ENCODE results near the gene OR51B4.
"Not testable (repeated sequence)": the region's sequence is repeated elsewhere in the genome, so short reads cannot be mapped to it uniquely, and the experiment has no call there.

The OR51B4 gene

GRCh38 chr11:5301846-5302245, at the start of gene OR51B4:
OR51B4 (minus strand) TSS chr11:5301946; CDS start chr11:5301946, 0 bp downstream.
- in situ Hi-C loops (cut with HindIII; ENCODE audit: low sequenced_read_pairs), result no loop called here

- in situ Hi-C loops (cut with HindIII; ENCODE audit: low sequenced_read_pairs), result no loop called here
Observed at GRCh38 chr11:5351208-5351607, 49.5 kb upstream of the OR51B4 start, which contains the start of gene OR51B6. OR51B6 (plus strand) TSS chr11:5351508; CDS start chr11:5351508, 0 bp downstream.

DNA sequence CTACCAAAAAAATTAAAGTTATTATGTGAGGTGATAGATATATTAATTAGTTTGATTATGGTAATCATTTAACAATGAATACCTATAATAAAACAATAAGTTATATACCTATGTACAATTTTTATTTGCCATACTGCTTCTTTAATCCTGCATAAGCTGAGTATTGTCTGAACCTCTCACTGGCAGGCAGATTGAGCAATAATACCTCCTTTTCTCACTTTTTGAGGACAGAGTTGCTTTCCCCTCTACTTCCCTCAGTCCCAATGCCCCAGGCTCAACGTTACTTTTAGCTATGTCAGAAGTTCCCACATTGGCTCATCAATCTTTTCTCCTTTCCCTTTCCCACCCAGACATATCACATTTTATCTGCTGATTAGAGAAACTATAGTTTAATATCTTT, 47.8 kb upstream of the OR51B4 start:
- in situ Hi-C loops (cut with HindIII; ENCODE audit: low sequenced_read_pairs), result no loop called here

GRCh38 chr11:5348551-5349194, 46.9 kb upstream of the OR51B4 start:
- in situ Hi-C loops (cut with HindIII; ENCODE audit: low sequenced_read_pairs), result no loop called here

DNA sequence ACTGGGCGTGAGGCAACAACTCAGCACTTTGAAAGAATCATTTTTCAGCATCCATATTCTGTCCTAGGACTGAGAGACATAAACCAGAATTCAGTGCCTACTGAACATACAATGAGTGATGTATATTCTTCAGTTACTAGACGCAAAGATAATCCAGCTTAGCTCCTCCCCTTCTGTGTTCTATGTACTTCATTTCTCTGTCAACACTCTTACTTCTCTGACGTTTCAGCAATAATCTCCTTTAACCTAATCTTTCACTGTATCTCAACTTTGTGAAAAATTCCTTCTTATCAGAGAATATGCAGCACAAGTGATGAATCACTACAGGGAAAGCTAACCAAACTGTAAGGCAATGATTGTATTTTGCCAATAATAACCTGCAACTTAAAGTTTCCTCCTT, 44.1 kb upstream of the OR51B4 start:
- in situ Hi-C loops (cut with HindIII; ENCODE audit: low sequenced_read_pairs), result no loop called here

- in situ Hi-C loops (cut with HindIII; ENCODE audit: low sequenced_read_pairs), result no loop called here
Observed at GRCh38 chr11:5343474-5344335, 42.0 kb upstream of the OR51B4 start, which contains the start of gene OR51B5. OR51B5 (minus strand) TSS chr11:5343524; CDS start chr11:5343524, 0 bp downstream.

DNA sequence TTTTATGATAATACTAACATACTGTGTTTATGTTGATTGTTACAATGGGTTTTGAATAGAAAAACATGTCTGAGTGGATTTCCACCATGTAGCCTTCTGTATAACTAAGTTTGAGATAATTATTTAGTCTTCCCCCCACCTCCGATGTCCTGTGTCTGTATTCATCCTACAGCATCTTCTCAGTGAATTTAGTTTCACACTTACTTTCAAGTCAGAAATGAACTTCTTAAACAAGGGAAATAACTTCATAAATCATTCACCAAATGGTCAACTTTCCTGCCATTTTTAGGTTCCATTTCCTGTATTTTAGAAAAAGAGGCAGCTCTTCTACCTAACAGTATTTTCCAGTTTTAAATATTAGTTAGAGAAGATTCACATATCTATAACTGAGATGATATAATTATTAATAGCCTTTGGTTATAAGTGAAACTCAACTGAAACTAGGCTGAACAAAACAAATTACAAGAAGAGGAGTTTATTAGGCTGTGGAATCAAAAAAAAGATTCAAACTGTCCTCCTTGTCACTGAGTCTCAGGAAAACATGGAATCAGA, 38.1 kb upstream of the OR51B4 start:
- in situ Hi-C loops (cut with HindIII; ENCODE audit: low sequenced_read_pairs), result no loop called here

GRCh38 chr11:5337253-5337652, 35.5 kb upstream of the OR51B4 start:
- in situ Hi-C loops (cut with HindIII; ENCODE audit: low sequenced_read_pairs), result not testable (repeated sequence)

GRCh38 chr11:5336331-5336730, 34.6 kb upstream of the OR51B4 start:
- in situ Hi-C loops (cut with HindIII; ENCODE audit: low sequenced_read_pairs), result no loop called here

DNA sequence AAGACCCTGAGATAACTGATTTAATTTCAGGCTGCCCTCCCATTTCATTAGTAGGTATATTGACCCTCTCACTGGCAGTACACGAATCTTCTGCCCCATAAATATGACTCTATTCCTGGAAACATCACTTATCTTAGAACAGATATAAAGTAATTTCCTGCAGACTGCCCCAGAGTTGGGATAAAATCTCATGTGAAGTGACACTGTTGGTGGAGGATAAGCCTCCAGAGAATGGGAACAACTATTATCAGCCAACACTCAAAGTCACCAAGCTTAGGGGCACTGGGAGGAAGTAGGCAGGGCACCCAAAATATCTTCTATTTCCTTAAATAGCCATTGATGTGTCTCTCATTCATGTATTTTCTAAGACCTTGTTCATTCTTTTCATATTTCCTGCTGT, 33.4 kb upstream of the OR51B4 start:
- in situ Hi-C loops (cut with HindIII; ENCODE audit: low sequenced_read_pairs), result no loop called here

DNA sequence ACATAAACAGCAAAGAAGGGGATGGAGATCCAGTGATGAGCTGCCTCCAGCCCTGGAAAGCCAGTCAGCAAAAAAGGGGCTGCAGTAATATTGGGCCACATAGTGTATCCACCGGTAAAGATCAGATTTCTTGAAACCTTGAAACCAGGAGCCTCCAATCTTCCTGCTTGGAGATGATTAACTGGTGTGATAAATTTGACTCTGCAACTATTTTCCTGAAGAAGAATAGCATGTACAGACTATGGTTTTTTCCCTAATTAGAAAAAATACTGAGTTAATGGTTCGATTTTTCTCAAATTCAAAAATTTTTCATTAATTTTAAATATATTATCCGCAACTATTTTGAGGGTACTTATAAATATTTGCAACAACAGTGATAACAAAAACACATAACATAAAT, 22.5 kb upstream of the OR51B4 start, which contains the start of gene OR51B2:
OR51B2 (minus strand) TSS at position 101 of the 400 bp plus-strand sequence; CDS start at position 101, 0 bp downstream.
- in situ Hi-C loops (cut with HindIII; ENCODE audit: low sequenced_read_pairs), result no loop called here

DNA sequence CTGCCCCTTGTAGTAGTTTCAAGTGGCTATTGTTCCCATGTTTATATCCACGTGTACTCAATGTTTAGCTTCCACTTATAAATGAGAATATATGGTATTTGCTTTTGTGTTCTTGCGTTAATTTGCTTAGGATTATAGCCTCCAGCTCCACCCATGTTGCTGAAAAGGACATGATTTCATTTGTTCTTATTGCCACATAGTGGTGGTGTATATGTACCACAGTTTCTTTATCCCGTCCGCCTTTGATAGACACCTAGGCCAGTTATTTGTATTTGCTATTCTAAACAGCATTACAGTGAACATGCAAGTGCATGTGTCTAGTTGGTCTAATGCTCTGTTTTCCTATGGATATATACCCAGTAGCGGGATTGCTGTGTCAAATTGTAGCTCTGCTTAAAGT, 15.5 kb upstream of the OR51B4 start:
- in situ Hi-C loops (cut with HindIII; ENCODE audit: low sequenced_read_pairs), result no loop called here

- in situ Hi-C loops (cut with HindIII; ENCODE audit: low sequenced_read_pairs), result not testable (repeated sequence)
Observed at GRCh38 chr11:5313326-5314023, 11.7 kb upstream of the OR51B4 start.

DNA sequence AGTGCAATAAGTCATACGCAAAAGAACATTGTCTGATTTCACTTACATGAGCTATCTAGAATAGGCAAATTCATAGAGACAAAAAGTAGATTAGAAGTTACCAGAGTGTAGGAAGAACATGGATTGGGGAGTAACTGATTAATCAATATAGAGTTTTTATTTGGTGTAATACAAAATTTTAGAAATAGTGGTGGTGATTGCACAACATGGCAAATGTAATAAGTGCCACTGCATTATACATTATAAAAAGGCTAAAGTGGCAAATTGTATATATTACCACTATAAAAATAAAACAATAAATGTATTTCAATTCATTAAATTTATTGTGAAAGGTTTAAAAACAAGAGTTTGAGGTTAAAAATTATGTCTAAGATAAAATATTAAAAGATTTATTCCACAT, 8.7 kb upstream of the OR51B4 start:
- in situ Hi-C loops (cut with HindIII; ENCODE audit: low sequenced_read_pairs), result no loop called here

DNA sequence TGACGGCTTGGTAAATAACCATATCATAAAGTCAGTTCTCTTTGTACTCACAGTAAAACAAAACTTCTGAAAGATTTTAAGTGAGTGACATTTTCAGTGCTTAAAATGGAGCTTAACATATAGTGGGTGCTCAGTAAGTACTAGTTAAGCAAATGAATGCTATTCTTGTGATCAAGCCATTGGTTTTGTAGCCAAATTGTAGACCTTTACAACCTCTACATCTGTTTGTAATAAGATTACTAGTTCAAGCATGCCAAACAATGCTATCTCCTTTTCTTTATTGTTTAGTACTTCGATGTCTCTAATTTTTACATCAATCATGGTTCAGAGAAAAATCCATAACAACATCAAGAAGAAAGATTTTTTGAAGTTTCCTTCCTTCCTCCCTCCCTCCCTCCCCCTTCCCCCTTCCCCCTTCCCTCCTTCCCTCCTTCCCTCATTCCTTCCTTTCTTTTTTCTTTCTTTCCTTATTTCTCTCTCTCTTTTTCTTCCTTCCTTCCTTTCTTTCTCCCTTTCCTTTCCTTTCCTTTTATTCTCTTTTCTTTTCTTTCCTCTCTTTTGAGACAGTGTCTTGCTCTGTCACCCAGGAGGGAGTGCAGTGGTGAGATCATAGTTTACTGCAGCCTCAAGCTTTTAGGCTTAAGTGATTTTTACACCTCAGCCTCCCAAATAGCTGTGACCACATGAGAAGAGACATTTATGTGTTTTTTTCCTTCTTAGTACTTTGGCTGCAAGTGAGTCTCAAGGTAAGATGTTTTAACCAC, 5.7 kb upstream of the OR51B4 start:
- in situ Hi-C loops (cut with HindIII; ENCODE audit: low sequenced_read_pairs), result no loop called here

GRCh38 chr11:5304046-5304445, 2.3 kb upstream of the OR51B4 start:
- in situ Hi-C loops (cut with HindIII; ENCODE audit: low sequenced_read_pairs), result no loop called here

DNA sequence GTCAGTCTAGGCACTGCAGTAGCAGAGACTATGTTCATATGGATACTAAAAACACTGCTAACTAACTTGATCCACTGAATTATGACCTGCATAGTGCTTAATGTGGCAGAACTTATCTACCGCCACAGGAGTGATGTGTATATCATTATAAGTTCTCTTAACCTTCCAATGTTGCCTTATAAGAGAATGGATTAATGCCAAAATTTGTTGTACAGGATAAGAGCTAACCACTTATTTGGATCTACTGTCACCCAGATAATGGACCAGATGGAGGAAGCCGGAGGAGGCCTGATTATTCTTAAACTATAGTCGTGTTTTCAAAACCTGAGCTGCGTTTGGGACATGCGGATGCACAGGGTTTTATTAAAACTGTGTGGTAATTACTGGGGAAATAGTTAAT, 1.9 kb upstream of the OR51B4 start:
- in situ Hi-C loops (cut with HindIII; ENCODE audit: low sequenced_read_pairs), result no loop called here

- in situ Hi-C loops (cut with HindIII; ENCODE audit: low sequenced_read_pairs), result no loop called here
Observed at GRCh38 chr11:5300251-5300650, 1.5 kb downstream of the OR51B4 start.

DNA sequence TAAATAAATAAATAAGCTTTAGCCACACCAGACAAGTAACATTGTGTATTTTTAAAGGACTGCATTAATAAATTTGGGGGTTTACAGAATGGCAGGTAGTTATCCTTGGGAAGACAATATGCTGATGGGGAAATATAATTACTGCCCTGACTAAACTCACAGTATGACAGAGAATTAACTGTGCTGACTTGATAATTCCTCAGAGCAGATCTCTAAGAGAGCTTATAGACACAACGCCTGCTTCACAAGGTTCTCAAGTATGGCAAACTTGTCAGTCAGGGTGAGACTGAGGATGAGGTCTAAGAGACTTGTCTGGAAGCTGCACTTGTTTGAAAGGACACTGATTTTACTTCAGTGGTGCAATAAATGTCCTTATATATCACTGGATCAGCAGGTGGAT, 3.3 kb downstream of the OR51B4 start:
- in situ Hi-C loops (cut with HindIII; ENCODE audit: low sequenced_read_pairs), result no loop called here

DNA sequence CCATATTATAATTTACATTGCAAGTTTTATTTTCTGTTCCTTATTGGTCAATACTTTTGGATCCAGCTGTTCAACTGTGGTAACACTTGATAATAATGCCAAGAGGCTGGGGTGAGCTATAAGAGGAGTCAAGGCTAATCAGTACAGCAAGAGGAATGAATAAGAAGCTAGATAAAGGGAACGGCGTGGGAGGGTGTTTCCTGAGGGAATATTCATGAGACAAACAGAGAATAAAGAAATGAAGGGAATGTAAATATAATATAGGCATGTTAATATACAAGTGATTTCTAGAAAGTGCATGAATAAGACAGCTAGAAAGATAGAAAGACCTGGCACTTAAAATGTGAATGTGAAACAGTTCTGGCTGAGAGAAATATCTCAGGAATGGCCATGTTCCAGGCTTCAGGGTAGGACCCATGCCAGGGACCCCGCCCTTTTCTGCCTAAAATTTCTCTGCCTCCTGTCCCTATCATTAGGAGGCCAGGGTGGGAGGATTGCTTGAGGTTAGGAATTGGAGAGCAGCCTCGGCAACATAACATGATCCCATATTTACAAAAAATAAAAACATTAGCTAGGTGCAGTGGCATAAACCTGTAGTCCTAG, 3.9 kb downstream of the OR51B4 start:
- in situ Hi-C loops (cut with HindIII; ENCODE audit: low sequenced_read_pairs), result no loop called here

All from endothelial cell of hepatic sinusoid (primary cell).